H9 (cell line): ENCODE measurements around the gene DHRS1. TPM values are rescaled to one million over a fixed set of nuclear protein-coding genes. Genes with fewer than 3 reads are reported as not detected.
A peak's percentile ranks its signal among the peaks of the same experiment; 100 is the strongest.

Experiments used
- DNase-seq: peaks from one replicate; pipeline ENCODE4 v3.0.0-alpha.2; 2017
- H2AFZ ChIP-seq: one replicate; pipeline ENCODE4 v1.6.1; 2013; ENCODE audit warnings: mild to moderate bottlenecking, low read length, control low read depth, moderate library complexity
- H2AK5ac ChIP-seq: 2 replicates; pipeline ENCODE4 v1.6.1; 2013; ENCODE audit warnings: low read length, control low read depth, mixed read lengths; ENCODE audit not compliant: insufficient read length
- H2BK120ac ChIP-seq: one replicate; pipeline ENCODE4 v1.6.1; 2013; ENCODE audit warnings: low read depth, mild to moderate bottlenecking, low read length, control low read depth, inconsistent platforms; ENCODE audit not compliant: poor library complexity, severe bottlenecking
- H2BK12ac ChIP-seq: 2 replicates; pipeline ENCODE4 v1.6.1; 2013; ENCODE audit warnings: low read length, control low read depth, mixed read lengths, low read depth; ENCODE audit not compliant: insufficient read length
- H2BK15ac ChIP-seq: 2 replicates; pipeline ENCODE4 v1.6.1; 2013; ENCODE audit warnings: low read depth, low read length, control low read depth
- H2BK20ac ChIP-seq: one replicate; pipeline ENCODE4 v1.6.1; 2013; ENCODE audit warnings: low read depth, mild to moderate bottlenecking, low read length, control low read depth, inconsistent platforms; ENCODE audit not compliant: poor library complexity, severe bottlenecking
- H2BK5ac ChIP-seq: 2 replicates; pipeline ENCODE4 v1.6.1; 2013; ENCODE audit warnings: low read length, control low read depth, mixed read lengths; ENCODE audit not compliant: insufficient read length
- H3K14ac ChIP-seq: 2 replicates; pipeline ENCODE4 v1.6.1; 2013; ENCODE audit warnings: low read length, control low read depth; ENCODE audit not compliant: insufficient read depth
- H3K18ac ChIP-seq: 2 replicates; pipeline ENCODE4 v1.6.1; 2013; ENCODE audit warnings: low read depth, mild to moderate bottlenecking, mixed read lengths, low read length, control low read depth; ENCODE audit not compliant: insufficient read length
- H3K23ac ChIP-seq: 2 replicates; pipeline ENCODE4 v1.6.1; 2013; ENCODE audit warnings: low read length, control low read depth, mixed read lengths, low read depth; ENCODE audit not compliant: insufficient read length
- H3K23me2 ChIP-seq: 2 replicates; pipeline ENCODE4 v1.6.1; 2013; ENCODE audit warnings: low read depth, mild to moderate bottlenecking, mixed read lengths, low read length, control low read depth; ENCODE audit not compliant: insufficient read length, poor library complexity, severe bottlenecking
- H3K27ac ChIP-seq: 2 replicates; pipeline ENCODE4 v1.5.1; 2013; ENCODE audit warnings: low read length, control low read depth, mixed read lengths, low read depth; ENCODE audit not compliant: insufficient read length
- H3K27me3 ChIP-seq: 2 replicates; pipeline ENCODE4 v1.6.1; 2013; ENCODE audit warnings: low read length, control low read depth, inconsistent platforms; ENCODE audit not compliant: insufficient read depth
- H3K4ac ChIP-seq: 2 replicates; pipeline ENCODE4 v1.6.1; 2013; ENCODE audit warnings: low read depth, mild to moderate bottlenecking, control low read depth, inconsistent platforms, low read length, moderate library complexity
- H3K4me1 ChIP-seq: 2 replicates; pipeline ENCODE4 v1.6.1; 2013; ENCODE audit warnings: low read length, control low read depth, inconsistent platforms; ENCODE audit not compliant: insufficient read depth
- H3K4me2 ChIP-seq: 2 replicates; pipeline ENCODE4 v1.6.1; 2013; ENCODE audit warnings: low read length, control low read depth, mixed read lengths; ENCODE audit not compliant: insufficient read length, insufficient read depth
- H3K56ac ChIP-seq: 2 replicates; pipeline ENCODE4 v1.6.1; 2013; ENCODE audit warnings: low read depth, mild to moderate bottlenecking, mixed read lengths, low read length, control low read depth; ENCODE audit not compliant: insufficient read length
- H3K79me1 ChIP-seq: 2 replicates; pipeline ENCODE4 v1.6.1; 2013; ENCODE audit warnings: low read depth, mild to moderate bottlenecking, moderate library complexity, low read length, control low read depth, inconsistent platforms; ENCODE audit not compliant: insufficient read depth, poor library complexity, severe bottlenecking
- H3K79me2 ChIP-seq: 2 replicates; pipeline ENCODE4 v1.6.1; 2013; ENCODE audit warnings: low read length, control low read depth, inconsistent platforms; ENCODE audit not compliant: insufficient read depth
- H3K9ac ChIP-seq: 2 replicates; pipeline ENCODE4 v1.6.1; 2013; ENCODE audit warnings: low read length, control low read depth, mixed read lengths; ENCODE audit not compliant: insufficient read length; ENCODE audit errors: extremely low read depth
- H3K9me3 ChIP-seq: one replicate; pipeline ENCODE4 v1.6.1; 2013; ENCODE audit warnings: low read depth, low read length, inconsistent platforms; ENCODE audit not compliant: control insufficient read depth
- H3T11ph ChIP-seq: one replicate; pipeline ENCODE4 v1.6.1; 2013; ENCODE audit warnings: mild to moderate bottlenecking, low read length, control low read depth, inconsistent platforms
- H4K20me1 ChIP-seq: one replicate; pipeline ENCODE4 v1.6.1; 2013; ENCODE audit not compliant: control insufficient read depth, insufficient read length, insufficient read depth
- H4K5ac ChIP-seq: 2 replicates; pipeline ENCODE4 v1.6.1; 2013; ENCODE audit warnings: low read depth, mild to moderate bottlenecking, mixed read lengths, low read length, control low read depth; ENCODE audit not compliant: insufficient read length
- H4K8ac ChIP-seq: replicated peaks from 2 replicates; pipeline ENCODE4 v1.6.1; 2013; ENCODE audit warnings: low read length, control low read depth, mixed read lengths, low read depth; ENCODE audit not compliant: insufficient read length
- H4K91ac ChIP-seq: 2 replicates; pipeline ENCODE4 v1.6.1; 2013; ENCODE audit warnings: low read depth, mild to moderate bottlenecking, moderate library complexity, mixed read lengths, low read length, control low read depth; ENCODE audit not compliant: insufficient read length
- H3K27ac Mint-ChIP-seq, 3 experiments: 2 replicates in 2 of 3; 3 replicates in 1 of 3; pipeline ENCODE4 v1.8.0; 2020 to 2021; ENCODE audit warnings: mixed read lengths in 3 of 3, mild to moderate bottlenecking in 1 of 3, moderate library complexity in 1 of 3
- H3K27me3 Mint-ChIP-seq: 2 replicates; pipeline ENCODE4 v1.8.0; 2021; ENCODE audit warnings: low read depth, mild to moderate bottlenecking, moderate library complexity, mixed read lengths
- H3K36me3 Mint-ChIP-seq, 3 experiments: 2 replicates in 2 of 3; 3 replicates in 1 of 3; pipeline ENCODE4 v1.8.0; 2020 to 2021; ENCODE audit warnings: low read depth in 3 of 3, mixed read lengths in 3 of 3; ENCODE audit not compliant: insufficient read depth in 1 of 3
- H3K4me1 Mint-ChIP-seq, 2 experiments: 2 replicates each; pipeline ENCODE4 v1.8.0; 2020; ENCODE audit warnings: mixed read lengths in 2 of 2
- H3K4me3 Mint-ChIP-seq, 2 experiments: 2 replicates in 1 of 2; 3 replicates in 1 of 2; pipeline ENCODE4 v1.8.0; 2020 to 2021; ENCODE audit warnings: mild to moderate bottlenecking in 2 of 2, mixed read lengths in 2 of 2, moderate library complexity in 1 of 2
- H3K9me3 Mint-ChIP-seq, 2 experiments: 2 replicates in 1 of 2; 3 replicates in 1 of 2; pipeline ENCODE4 v1.8.0; 2020; ENCODE audit warnings: mild to moderate bottlenecking in 2 of 2, mixed read lengths in 2 of 2, moderate library complexity in 1 of 2
- WGBS: extraction: QIAGEN DNeasy Blood & Tissue Kit; methylation state at CpG from one replicate; pipeline ENCODE4 v1.1.7; 2013; ENCODE audit warnings: missing lambda C conversion rate, low lambda C conversion rate, mixed read lengths; ENCODE audit not compliant: insufficient read length; ENCODE audit errors: extremely low coverage; 5-methylcytosine and 5-hydroxymethylcytosine counted together
- long read RNA-seq: library from polyadenylated mRNA; unstranded; transcript quantifications from one replicate; pipeline ENCODE4 v2.0.0, GENCODE V29; 2020
- total RNA-seq: library from RNA; stranded (reverse); gene quantifications from 2 replicates; pipeline ENCODE4 v1.2.1, GENCODE V29; 2021
- TF ChIP-seq, protein P1 (sequence below): fragments of 200-600 bp; sonication (generic); conservative IDR thresholded peaks from 3 replicates; pipeline ENCODE4 v1.8.0; 2021; ENCODE audit warnings: antibody characterized with exemption, mild to moderate bottlenecking

DHRS1 gene
- total RNA-seq, result 18.2 and 19.1 TPM in 2 replicates
- long read RNA-seq, transcript DHRS1-201 (9 exons, 1,480 nt), result major isoform, 102 of 120 reads
- long read RNA-seq, partial matches to known transcripts, result 3 of 120 reads
- long read RNA-seq, other reads (novel, unspliced or antisense), result 12 of 120 reads

DNA sequence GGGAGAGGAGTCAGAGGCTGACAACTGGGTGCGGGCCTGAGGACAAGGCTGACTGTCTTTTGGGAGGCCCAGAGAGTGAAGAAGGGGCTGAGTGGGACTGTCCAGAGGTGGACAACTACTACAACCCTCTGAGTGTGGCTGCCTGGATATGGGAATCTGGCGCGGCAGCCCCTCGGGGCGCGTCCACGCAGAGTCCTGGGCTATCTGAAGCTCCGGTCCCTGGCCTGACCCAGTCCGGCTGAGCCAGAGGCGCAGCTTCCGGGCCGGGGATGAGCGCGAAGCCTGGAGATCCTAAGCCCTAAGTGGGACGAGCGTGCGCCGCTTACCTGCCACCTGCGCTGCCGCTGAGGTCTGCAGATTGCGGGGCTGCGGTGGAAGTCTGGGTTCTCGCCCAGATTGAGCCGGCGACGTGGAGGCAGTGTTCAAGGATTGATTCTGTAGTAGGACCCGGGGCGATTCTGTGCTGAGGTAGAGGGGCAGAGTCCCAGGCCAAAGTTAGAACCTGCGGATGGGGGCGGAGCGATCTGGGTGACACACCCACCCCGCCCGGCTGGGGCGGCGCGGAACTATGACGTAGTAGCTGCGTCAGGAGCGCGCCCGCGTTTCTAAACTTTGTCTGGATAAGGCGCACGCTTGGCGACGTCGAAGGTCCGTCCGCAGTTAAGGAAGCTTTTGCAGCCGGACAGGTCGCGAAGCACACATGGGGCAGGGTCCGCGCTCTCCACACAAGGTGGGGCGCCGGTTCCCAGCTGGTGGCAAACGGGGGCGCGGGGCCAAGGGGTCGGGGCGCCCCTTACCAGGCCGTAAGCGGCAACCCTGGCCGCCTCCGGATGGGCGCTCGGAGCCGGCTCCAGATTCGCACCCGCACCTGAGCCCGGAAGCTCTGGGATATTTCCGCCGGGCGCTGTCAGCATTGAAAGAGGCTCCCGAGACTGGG lies at the start of gene DHRS1, which contains the start of gene NOP9:
DHRS1 (minus strand) TSS at position 526 of the 937 bp plus-strand sequence. CDS start 674 bp downstream, outside the sequence.
NOP9 (plus strand) TSS at position 596 of the 937 bp plus-strand sequence; CDS start at position 701, 105 bp downstream.
- TF ChIP-seq, protein P1, sequence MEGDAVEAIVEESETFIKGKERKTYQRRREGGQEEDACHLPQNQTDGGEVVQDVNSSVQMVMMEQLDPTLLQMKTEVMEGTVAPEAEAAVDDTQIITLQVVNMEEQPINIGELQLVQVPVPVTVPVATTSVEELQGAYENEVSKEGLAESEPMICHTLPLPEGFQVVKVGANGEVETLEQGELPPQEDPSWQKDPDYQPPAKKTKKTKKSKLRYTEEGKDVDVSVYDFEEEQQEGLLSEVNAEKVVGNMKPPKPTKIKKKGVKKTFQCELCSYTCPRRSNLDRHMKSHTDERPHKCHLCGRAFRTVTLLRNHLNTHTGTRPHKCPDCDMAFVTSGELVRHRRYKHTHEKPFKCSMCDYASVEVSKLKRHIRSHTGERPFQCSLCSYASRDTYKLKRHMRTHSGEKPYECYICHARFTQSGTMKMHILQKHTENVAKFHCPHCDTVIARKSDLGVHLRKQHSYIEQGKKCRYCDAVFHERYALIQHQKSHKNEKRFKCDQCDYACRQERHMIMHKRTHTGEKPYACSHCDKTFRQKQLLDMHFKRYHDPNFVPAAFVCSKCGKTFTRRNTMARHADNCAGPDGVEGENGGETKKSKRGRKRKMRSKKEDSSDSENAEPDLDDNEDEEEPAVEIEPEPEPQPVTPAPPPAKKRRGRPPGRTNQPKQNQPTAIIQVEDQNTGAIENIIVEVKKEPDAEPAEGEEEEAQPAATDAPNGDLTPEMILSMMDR, result no peak
- Histone ChIP-seq H4K5ac (no peak within 1 kb of the TSS), H3K27me3 (no peaks in the 10 kb centered on the region), H4K20me1 (no peaks in the 10 kb centered on the region), H3K9ac (peak within 1 kb of the TSS; percentile 84), H3K4me1 (peaks cover 4% of the 10 kb centered on the region; the same call in 1 of the 2 replicates), H2AK5ac (no peak within 1 kb of the TSS), H3K23me2 (peaks cover 11% of the 10 kb centered on the region), H2BK5ac (no peak within 1 kb of the TSS), H2AFZ (no peak within 1 kb of the TSS), H2BK12ac (no peak within 1 kb of the TSS), H4K91ac (no peak within 1 kb of the TSS), H3K79me1 (peaks cover 3% of the 10 kb centered on the region), H3K4me2 (peak within 1 kb of the TSS; percentile 100), H2BK15ac (no peak within 1 kb of the TSS), H3K27ac (no peak within 1 kb of the TSS), H3K14ac (peak within 1 kb of the TSS; percentile 82), H3K56ac (no peak within 1 kb of the TSS), H2BK120ac (no peak within 1 kb of the TSS), H3T11ph (no peak within 1 kb of the TSS), H4K8ac (no peak within 1 kb of the TSS), H3K18ac (peak within 1 kb of the TSS; percentile 68), H3K79me2 (peaks cover 4% of the 10 kb centered on the region; the same call in 1 of the 2 replicates), H3K4ac (no peak within 1 kb of the TSS), H3K23ac (no peak within 1 kb of the TSS), H3K9me3 (no peaks in the 10 kb centered on the region), H2BK20ac (no peak within 1 kb of the TSS)
- Mint-ChIP-seq H3K27ac (peak within 1 kb of the TSS; percentile 74 to 97 (median 94); a peak in 5 of 7 replicates), H3K36me3 (peaks cover 22 to 52% (median 49%) of the 10 kb centered on the region in 3 experiments), H3K4me3 (peak within 1 kb of the TSS; percentile 91 to 93), H3K9me3 (no peaks in the 10 kb centered on the region; a peak in 1 of 5 replicates), H3K27me3 (no peaks in the 10 kb centered on the region; the same call in 1 of the 2 replicates), H3K4me1 (peaks cover 21 to 22% of the 10 kb centered on the region in 2 experiments)
- WGBS, result no CpG with 5 or more reads among the region's 75 CpGs
- DNase-seq, result peak; percentile 90
